HCT116 (cell line): ENCODE measurements around the gene WWOX. TPM values are rescaled to one million over a fixed set of nuclear protein-coding genes. Genes with fewer than 3 reads are reported as not detected.

ENCODE experiments used
- ATAC-seq: fragments of 200-7000 bp; cut with Tn5 transposase; 2 replicates; pipeline ENCODE4 v1.9.1; 2020; ENCODE audit warnings: mild to moderate bottlenecking, moderate library complexity
- BruUV-seq: library from RNA; stranded (reverse); fragments of 400-500 nt; replicated peaks from 2 replicates; lab custom pipeline; 2021; lab: Mats Ljungman, UMichigan
- CTCF ChIA-PET: fragments of 300-600 bp; sonication (Branson Sonifier 250); formaldehyde crosslinking; loops from one replicate; lab custom pipeline; 2021; ENCODE audit warnings: antibody characterized with exemption; lab: Charles Lee
- POLR2A ChIA-PET: fragments of 300-600, 350-600 bp; sonication (Branson Sonifier 250); formaldehyde crosslinking; loops from one replicate; lab custom pipeline; 2021; ENCODE audit warnings: antibody characterized with exemption; lab: Charles Lee
- RAD21 ChIA-PET, 2 experiments: fragments of 300-600 bp; sonication (Branson Sonifier 250); formaldehyde crosslinking; loops; one replicate each; lab custom pipeline; 2023; ENCODE audit warnings: low total read pairs in 2 of 2; ENCODE audit not compliant: uncharacterized antibody in 2 of 2, unreplicated experiment in 2 of 2, low non-redundant PET in 1 of 2; lab: Charles Lee
- DNase-seq: peaks from one replicate; pipeline ENCODE4 v3.0.0-alpha.2; 2010; ENCODE audit warnings: low read depth, low spot score
- H2AFZ ChIP-seq: fragments of 200-600 bp; shearing (Covaris generic), sonication (generic); 2 replicates; pipeline ENCODE4 v1.6.1; 2017; ENCODE audit warnings: low read depth, mixed run types, mixed read lengths, antibody characterized with exemption, low read length; ENCODE audit not compliant: poor library complexity, severe bottlenecking
- H3K27ac ChIP-seq: 2 replicates; pipeline ENCODE4 v1.5.1; 2012; ENCODE audit warnings: low read depth, low read length
- H3K27me3 ChIP-seq: fragments of 200-600 bp; sonication (generic); 2 replicates; pipeline ENCODE4 v1.6.1; 2016; ENCODE audit warnings: mixed run types, low read length, mixed read lengths; ENCODE audit not compliant: insufficient read depth
- H3K36me3 ChIP-seq, 2 experiments: fragments of 200-500 bp in 1 of 2; fragments of 200-600 bp in 1 of 2; sonication (Bioruptor generic) in 1 of 2; sonication (generic) in 1 of 2; 2 replicates each; pipeline versions ENCODE4 v1.5.1 to v1.6.1; 2014 to 2016; ENCODE audit warnings: low read length in 2 of 2, inconsistent platforms in 1 of 2, mixed read lengths in 1 of 2, mixed run types in 1 of 2; ENCODE audit not compliant: insufficient read depth in 2 of 2, control insufficient read depth in 1 of 2
- H3K4me1 ChIP-seq, 2 experiments: fragments of 200-600 bp in 1 of 2; sonication (generic) in 1 of 2; 2 replicates each; pipeline versions ENCODE4 v1.5.1 to v1.6.1; 2012 to 2017; ENCODE audit warnings: low read length in 2 of 2, inconsistent platforms in 1 of 2, mild to moderate bottlenecking in 1 of 2, mixed read lengths in 1 of 2, mixed run types in 1 of 2, moderate library complexity in 1 of 2; ENCODE audit not compliant: insufficient read depth in 2 of 2, control insufficient read depth in 1 of 2
- H3K4me2 ChIP-seq: fragments of 200-600 bp; sonication (generic); 2 replicates; pipeline ENCODE4 v1.6.1; 2017; ENCODE audit warnings: mixed run types, low read length, mixed read lengths
- H3K4me3 ChIP-seq, 2 experiments: fragments of 200-600 bp in 1 of 2; sonication (generic) in 1 of 2; replicated peaks in 1 of 2; 2 replicates each; pipeline ENCODE4 v1.5.1; 2011 to 2016; ENCODE audit warnings: low read length in 2 of 2, control low read depth in 1 of 2, low read depth in 1 of 2, mild to moderate bottlenecking in 1 of 2, mixed read lengths in 1 of 2, mixed run types in 1 of 2
- H3K79me2 ChIP-seq: fragments of 200-600 bp; sonication (generic); 2 replicates; pipeline ENCODE4 v1.6.1; 2017; ENCODE audit warnings: mild to moderate bottlenecking, mixed run types, low read length, moderate library complexity, mixed read lengths; ENCODE audit not compliant: insufficient read depth
- H3K9ac ChIP-seq: fragments of 200-600 bp; sonication (generic); 2 replicates; pipeline ENCODE4 v1.6.1; 2016; ENCODE audit warnings: low read length, mixed read lengths
- H3K9me2 ChIP-seq: fragments of 200-600 bp; sonication (generic), shearing (Covaris generic); 2 replicates; pipeline ENCODE4 v1.6.1; 2017; ENCODE audit warnings: mixed run types, mild to moderate bottlenecking, moderate library complexity; ENCODE audit not compliant: insufficient read depth
- H3K9me3 ChIP-seq, 2 experiments: fragments of 200-500 bp in 1 of 2; fragments of 200-600 bp in 1 of 2; sonication (Bioruptor generic) in 1 of 2; sonication (generic) in 1 of 2; 2 replicates each; pipeline ENCODE4 v1.6.1; 2014 to 2017; ENCODE audit warnings: low read length in 2 of 2, mixed read lengths in 2 of 2, inconsistent platforms in 1 of 2, low read depth in 1 of 2, mild to moderate bottlenecking in 1 of 2, mixed run types in 1 of 2, moderate library complexity in 1 of 2; ENCODE audit not compliant: control insufficient read depth in 1 of 2, insufficient read depth in 1 of 2
- H4K20me1 ChIP-seq: fragments of 200-600 bp; sonication (generic), shearing (Covaris generic); 2 replicates; pipeline ENCODE4 v1.6.1; 2017; ENCODE audit warnings: mixed run types, mild to moderate bottlenecking, moderate library complexity; ENCODE audit not compliant: insufficient read depth
- ATF3 ChIP-seq: IDR thresholded peaks from 2 replicates; pipeline ENCODE4 v1.6.1; 2012
- CBX3 ChIP-seq: IDR thresholded peaks from 2 replicates; pipeline ENCODE4 v1.6.1; 2012; ENCODE audit warnings: low read depth
- CTCF ChIP-seq, 3 experiments: fragments of 200-600 bp in 1 of 3; sonication (generic) in 1 of 3; IDR thresholded peaks in 2 of 3; conservative IDR thresholded peaks in 1 of 3; 2 replicates each; pipeline ENCODE4 v1.5.1; 2012 to 2017; ENCODE audit warnings: low read depth in 2 of 3, low read length in 2 of 3, antibody characterized with exemption in 1 of 3, borderline replicate concordance in 1 of 3, control low read depth in 1 of 3, mild to moderate bottlenecking in 1 of 3, mixed read lengths in 1 of 3, mixed run types in 1 of 3, moderate library complexity in 1 of 3; ENCODE audit not compliant: insufficient read depth in 1 of 3
- EGR1 ChIP-seq: IDR thresholded peaks from 2 replicates; pipeline ENCODE4 v1.6.1; 2012; ENCODE audit warnings: low read depth
- ELF1 ChIP-seq: IDR thresholded peaks from 2 replicates; pipeline ENCODE4 v1.6.1; 2012; ENCODE audit warnings: low read depth, borderline replicate concordance
- EZH2 ChIP-seq: fragments of 200-600 bp; sonication (generic); IDR thresholded peaks from 2 replicates; pipeline ENCODE4 v1.6.1; 2017; ENCODE audit warnings: antibody characterized with exemption, mixed run types
- EZH2phosphoT487 ChIP-seq: fragments of 200-600 bp; IDR thresholded peaks from 2 replicates; pipeline ENCODE4 v1.6.1; 2018; ENCODE audit warnings: antibody characterized with exemption, borderline replicate concordance
- FOSL1 ChIP-seq: IDR thresholded peaks from 2 replicates; pipeline ENCODE4 v1.6.1; 2012; ENCODE audit warnings: low read depth
- JUND ChIP-seq: IDR thresholded peaks from 2 replicates; pipeline ENCODE4 v1.6.1; 2012
- POLR2A ChIP-seq: IDR thresholded peaks from 2 replicates; pipeline ENCODE4 v1.7.0; 2011; ENCODE audit warnings: borderline replicate concordance; ENCODE audit not compliant: insufficient read depth, insufficient read length; ENCODE audit errors: extremely low read depth
- POLR2AphosphoS5 ChIP-seq: IDR thresholded peaks from 2 replicates; pipeline ENCODE4 v1.6.1; 2011; ENCODE audit warnings: mild to moderate bottlenecking, low read depth, low read length, moderate library complexity
- SIN3A ChIP-seq: IDR thresholded peaks from 2 replicates; pipeline ENCODE4 v1.6.1; 2012; ENCODE audit warnings: low read depth
- SRF ChIP-seq: IDR thresholded peaks from 2 replicates; pipeline ENCODE4 v1.6.1; 2012; ENCODE audit warnings: low read depth
- TCF7L2 ChIP-seq: IDR thresholded peaks from 2 replicates; pipeline ENCODE4 v1.7.0; 2011; ENCODE audit warnings: borderline replicate concordance, inconsistent platforms; ENCODE audit not compliant: insufficient read depth, insufficient read length; ENCODE audit errors: extremely low read depth
- ZBTB33 ChIP-seq: IDR thresholded peaks from 2 replicates; pipeline ENCODE4 v1.6.1; 2011; ENCODE audit warnings: mild to moderate bottlenecking, low read length, moderate library complexity; ENCODE audit not compliant: insufficient replicate concordance; ENCODE audit errors: extremely low read depth
- ZNF274 ChIP-seq: fragments of 200-500 bp; sonication (Bioruptor generic); IDR thresholded peaks from 2 replicates; pipeline ENCODE4 v1.6.1; 2014; ENCODE audit warnings: mild to moderate bottlenecking, low read depth, low read length, inconsistent platforms
- intact Hi-C: fragments of 100-400 bp; cut with micrococcal nuclease; formaldehyde crosslinking; loops from 2 replicates; pipeline ENCODE4 v1.10.0; 2022
- total RNA-seq: library from RNA; stranded (reverse); gene quantifications from one replicate; pipeline ENCODE4 v1.2.1, GENCODE V29; 2021; ENCODE audit not compliant: unreplicated experiment
- TF ChIP-seq, protein P1 (sequence below): IDR thresholded peaks from 2 replicates; pipeline ENCODE4 v1.6.1; 2012

Gene WWOX
- total RNA-seq, 1 experiment from 2014 or later = 13.7 TPM

DNA sequence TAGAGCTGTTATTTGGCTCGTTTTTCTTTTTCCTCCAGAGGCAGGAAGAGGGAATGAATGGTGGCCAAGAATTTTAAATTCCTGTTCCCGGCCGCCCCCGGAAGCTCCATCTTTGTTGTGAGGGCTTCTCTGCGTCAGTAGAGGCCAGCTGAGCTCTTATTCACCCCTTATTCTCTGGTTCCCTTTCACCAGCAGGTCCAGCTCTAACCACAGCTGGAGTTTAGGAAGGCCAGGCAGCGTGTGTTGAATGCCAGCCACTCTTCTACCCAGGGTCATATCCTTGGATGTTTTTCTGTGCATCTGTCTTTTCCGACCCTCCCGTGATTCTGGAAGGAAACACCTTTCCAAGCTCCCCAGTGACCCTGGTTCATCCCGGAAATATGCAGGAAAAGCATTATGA lies 570.5 kb downstream of the WWOX start:
- no peaks in the 10 kb centered on the region for H4K20me1 ChIP-seq
- no peak overlapping the region for H2AFZ ChIP-seq
- no TSS peak for BruUV-seq
- H3K9ac ChIP-seq = no peak overlapping the region
- ATAC-seq = no peak
- H3K9me3 ChIP-seq = no peaks in the 10 kb centered on the region
- H3K4me2 ChIP-seq = no peak overlapping the region
- H3K9me2 ChIP-seq = no peaks in the 10 kb centered on the region
- intact Hi-C loops = no loop called here
- DNase-seq = no peak
- H3K4me3 ChIP-seq = no peak overlapping the region
- H3K79me2 ChIP-seq = no peaks in the 10 kb centered on the region
- H3K27ac ChIP-seq = no peak overlapping the region
- CTCF ChIA-PET = no interaction called here
- POLR2A ChIA-PET = no interaction called here
- no peak for TF ChIP-seq JUND
- RAD21 ChIA-PET = no interaction called here
- no peaks in the 10 kb centered on the region for H3K27me3 ChIP-seq
- H3K4me1 ChIP-seq = no peaks in the 10 kb centered on the region
- no peaks in the 10 kb centered on the region for H3K36me3 ChIP-seq

DNA sequence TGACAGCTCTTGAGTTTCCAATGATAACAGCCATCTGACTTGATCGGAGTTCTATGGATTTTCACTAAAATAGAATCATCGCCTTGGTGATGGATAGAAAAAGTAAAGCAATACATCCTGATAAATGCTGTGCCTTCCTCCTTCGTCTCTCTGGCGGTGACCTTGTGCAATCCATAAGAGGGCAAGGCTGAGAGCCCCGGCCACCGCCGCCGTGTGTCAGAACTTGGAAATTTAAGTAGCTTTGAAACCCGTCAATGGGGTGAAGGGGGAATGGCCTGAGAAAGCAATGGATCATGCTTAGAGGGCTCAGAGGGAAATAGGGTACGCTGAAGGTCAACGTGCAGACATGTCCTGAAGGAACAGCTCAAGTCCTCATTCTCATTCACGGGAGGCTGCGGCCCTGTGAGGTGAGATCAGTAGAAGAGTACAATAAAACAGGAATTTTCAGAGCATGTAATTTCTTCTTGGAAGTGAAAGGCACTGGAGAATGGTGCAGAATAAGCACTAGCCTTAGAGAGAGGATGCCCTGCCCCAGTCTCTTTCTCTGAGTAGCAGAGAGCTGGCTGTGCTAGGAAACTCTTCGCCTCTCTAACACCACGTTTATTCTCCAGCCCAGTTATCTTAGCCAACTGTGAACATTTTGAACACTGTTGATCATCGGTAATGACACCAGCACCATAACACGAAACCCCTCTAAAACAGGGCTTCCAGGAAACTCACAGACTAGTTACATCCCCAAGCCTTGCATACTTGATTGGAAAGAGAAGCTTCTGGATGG lies 573.5 kb downstream of the WWOX start:
- Histone ChIP-seq H3K9ac (no peak overlapping the region), H4K20me1 (no peaks in the 10 kb centered on the region), H3K4me1 (no peaks in the 10 kb centered on the region), H3K36me3 (no peaks in the 10 kb centered on the region), H2AFZ (no peak overlapping the region), H3K9me2 (no peaks in the 10 kb centered on the region), H3K9me3 (no peaks in the 10 kb centered on the region), H3K4me2 (no peak overlapping the region), H3K27ac (no peak overlapping the region), H3K79me2 (no peaks in the 10 kb centered on the region), H3K4me3 (no peak overlapping the region), H3K27me3 (no peaks in the 10 kb centered on the region)
- CTCF ChIA-PET = no interaction called here
- DNase-seq = no peak
- POLR2A ChIA-PET = no interaction called here
- no TSS peak for BruUV-seq
- ATAC-seq = no peak
- RAD21 ChIA-PET = no interaction called here
- intact Hi-C loops = no loop called here
- no peak for TF ChIP-seq EZH2phosphoT487
- TF ChIP-seq JUND = no peak
- no peak for TF ChIP-seq CTCF (IDR thresholded peaks at IDR 0.05 in 2 of 3, conservative IDR thresholded peaks at IDR 0.05 in 1 of 3; ENCODE audit: borderline replicate concordance in 1 of 3, insufficient read depth in 1 of 3, low read depth in 2 of 3, low read length in 2 of 3)
- no peak for TF ChIP-seq EZH2
- no peak for TF ChIP-seq ATF3
- TF ChIP-seq EGR1 = no peak
- TF ChIP-seq ZBTB33 = no peak
- TF ChIP-seq SIN3A = no peak
- no peak for TF ChIP-seq CBX3
- TF ChIP-seq POLR2A = no peak
- TF ChIP-seq ELF1 = no peak
- TF ChIP-seq FOSL1 = no peak
- TF ChIP-seq, protein P1, sequence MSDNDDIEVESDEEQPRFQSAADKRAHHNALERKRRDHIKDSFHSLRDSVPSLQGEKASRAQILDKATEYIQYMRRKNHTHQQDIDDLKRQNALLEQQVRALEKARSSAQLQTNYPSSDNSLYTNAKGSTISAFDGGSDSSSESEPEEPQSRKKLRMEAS = no peak
- TF ChIP-seq ZNF274 = no peak
- TF ChIP-seq TCF7L2 = no peak
- no peak for TF ChIP-seq POLR2AphosphoS5
- no peak for TF ChIP-seq SRF
